ENCODE measurements around the gene MBP.
"Not testable (repeated sequence)": the region's sequence is repeated elsewhere in the genome, so short reads cannot be mapped to it uniquely, and the experiment has no call there.

Gene MBP

DNA sequence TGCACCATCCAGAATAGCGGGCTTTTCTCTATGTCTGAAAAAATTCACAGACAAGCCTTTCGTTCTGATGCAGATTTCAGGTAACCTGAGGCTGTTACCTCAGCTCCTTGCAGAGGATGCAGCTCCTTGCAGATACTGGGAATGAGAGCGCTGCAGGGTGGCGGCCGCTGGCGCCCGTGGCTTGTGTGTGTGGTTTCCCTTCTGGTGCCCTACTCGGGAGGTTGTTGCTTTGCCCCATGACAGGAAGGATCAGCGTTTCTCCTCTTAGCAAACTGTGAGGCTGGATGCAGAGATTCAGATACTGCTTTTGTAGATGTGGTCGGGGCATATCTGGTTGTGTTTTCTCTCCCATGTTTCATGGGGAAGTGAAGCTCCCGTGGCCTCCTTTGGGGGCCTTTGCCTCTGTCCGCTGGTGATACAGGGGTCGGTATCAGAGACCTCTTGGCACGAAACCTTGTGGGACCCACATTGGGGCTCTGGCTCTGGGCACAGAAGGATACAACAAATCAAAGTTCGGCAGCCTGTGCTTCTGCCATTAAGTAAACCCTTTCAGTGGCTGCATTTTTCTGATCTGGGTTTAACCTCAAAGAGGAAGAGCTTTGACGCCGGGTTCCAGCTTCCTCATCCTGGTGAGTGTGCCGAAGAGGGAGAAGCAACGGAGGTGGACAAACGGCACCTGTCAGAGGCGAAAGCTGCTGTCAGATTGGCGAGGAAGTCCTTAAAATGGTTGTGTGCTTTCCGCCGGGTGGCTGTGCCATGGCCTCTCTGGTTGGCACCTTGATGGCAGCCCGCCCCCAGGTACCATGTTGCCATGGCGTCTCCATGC lies 127.8 kb downstream of the MBP start:
- DNase-seq (ENCODE audit: low spot score), result no peak

GRCh38 chr18:77003316-77003715 lies 129.3 kb downstream of the MBP start:
- DNase-seq (ENCODE audit: low spot score), result no peak

GRCh38 chr18:77002496-77002895 lies 130.1 kb downstream of the MBP start:
- DNase-seq (ENCODE audit: low spot score), result no peak

DNA sequence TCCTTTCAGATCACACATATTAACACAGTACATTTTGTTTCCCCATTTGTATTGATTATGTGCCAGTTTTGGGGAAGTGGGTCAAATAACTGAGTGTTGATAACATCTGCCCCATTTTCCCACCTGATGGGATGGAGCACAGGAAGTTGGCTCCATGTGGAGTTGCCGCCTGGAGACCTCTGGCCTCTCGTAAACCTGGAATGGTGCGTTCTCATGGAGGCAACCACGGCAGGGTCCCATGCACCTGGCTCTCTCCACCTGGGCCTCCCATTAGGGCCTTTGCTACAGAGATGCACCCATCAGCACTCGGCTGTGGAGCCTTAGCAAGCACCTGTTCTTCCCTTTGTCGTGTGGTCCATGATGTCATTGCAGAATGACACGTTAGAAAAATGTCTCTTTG lies 130.6 kb downstream of the MBP start:
- DNase-seq (ENCODE audit: low spot score), result no peak

DNA sequence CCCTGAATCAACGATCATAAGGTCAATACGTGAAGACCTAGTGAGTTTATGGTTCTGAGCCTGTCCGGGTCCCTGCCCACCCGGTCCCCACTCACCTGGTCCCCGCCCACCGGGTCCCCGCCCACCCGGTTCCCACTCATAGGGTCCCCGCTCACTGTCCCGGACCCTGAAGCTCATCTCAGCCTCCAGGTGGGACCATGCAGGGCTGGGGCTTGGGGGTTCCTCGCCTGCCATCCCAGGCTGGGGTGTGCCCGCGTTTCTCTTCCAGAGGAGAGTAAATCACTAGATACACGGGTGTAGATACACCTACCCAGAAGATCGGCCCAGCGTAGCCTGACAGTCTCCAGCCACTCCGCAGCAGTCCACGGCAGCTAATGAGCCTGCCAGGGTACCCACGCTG lies 131.5 kb downstream of the MBP start:
- DNase-seq (ENCODE audit: low spot score), result no peak

DNA sequence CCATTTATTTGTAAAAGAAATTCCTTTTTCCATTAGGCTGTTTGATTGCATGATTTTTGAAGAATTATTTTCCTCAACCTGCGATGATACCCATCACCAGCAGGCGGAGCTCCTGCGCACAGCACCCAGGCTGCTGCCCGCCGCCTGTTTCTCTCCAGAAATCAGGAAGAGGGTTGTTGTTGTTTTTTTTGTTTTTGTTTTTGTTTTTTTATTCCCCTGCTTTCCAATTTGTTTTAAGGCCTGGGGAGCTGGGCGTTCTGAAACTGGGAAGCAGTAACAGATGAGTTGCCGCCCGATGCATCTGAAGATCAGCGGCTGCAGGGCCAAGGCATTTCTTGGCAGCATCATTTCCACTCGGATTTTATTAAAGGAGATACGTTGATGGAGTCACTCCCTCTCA lies 132.1 kb downstream of the MBP start:
- peak; percentile 54 for DNase-seq (ENCODE audit: low spot score)

DNA sequence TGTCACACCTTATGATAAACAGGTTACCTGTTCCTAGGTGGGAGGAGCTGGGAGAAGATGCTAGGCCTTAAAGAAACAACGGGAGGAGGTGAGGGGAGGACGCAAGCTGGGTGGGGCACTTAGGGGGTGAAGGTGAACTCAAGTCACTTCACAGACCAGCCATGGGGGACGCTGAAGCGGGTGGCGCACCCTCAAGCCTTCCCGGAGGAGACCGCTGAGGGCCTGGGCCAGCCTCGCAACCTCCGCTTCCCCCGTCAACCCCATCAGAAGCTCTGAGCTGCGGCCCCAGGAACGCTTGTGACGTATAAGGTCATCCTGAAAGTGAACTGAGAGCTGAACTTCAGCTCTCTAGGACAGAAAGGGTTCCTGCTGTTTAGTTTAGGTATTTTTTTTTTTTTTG lies 133.5 kb downstream of the MBP start:
- no peak for DNase-seq (ENCODE audit: low spot score)

- DNase-seq (ENCODE audit: low spot score), result no peak
Measured at GRCh38 chr18:76997951-76998808, 134.4 kb downstream of the MBP start.

GRCh38 chr18:76996429-76996828 lies 136.2 kb downstream of the MBP start:
- no peak for DNase-seq (ENCODE audit: low spot score)

DNA sequence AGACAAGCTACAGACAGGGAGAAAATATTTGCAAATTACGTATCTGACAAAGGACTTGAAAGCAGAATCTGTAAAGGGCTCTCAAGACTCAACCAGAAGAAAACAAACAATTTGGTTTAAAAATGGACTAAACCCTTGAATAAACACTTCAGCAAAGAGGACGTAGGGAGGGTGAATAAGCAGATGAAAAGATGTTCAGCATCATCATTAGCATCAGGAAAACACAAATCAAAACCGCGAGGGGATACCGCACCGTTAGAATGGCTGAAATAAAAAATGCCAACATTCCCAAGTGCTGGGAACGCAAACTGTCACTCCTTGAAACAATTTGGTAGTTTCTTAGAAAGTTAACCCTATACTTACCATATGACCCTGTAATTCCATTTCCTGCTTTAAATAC lies 136.7 kb downstream of the MBP start:
- DNase-seq (ENCODE audit: low spot score), result no peak

GRCh38 chr18:76994086-76994654 lies 138.4 kb downstream of the MBP start:
- no peak for DNase-seq (ENCODE audit: low spot score)

DNA sequence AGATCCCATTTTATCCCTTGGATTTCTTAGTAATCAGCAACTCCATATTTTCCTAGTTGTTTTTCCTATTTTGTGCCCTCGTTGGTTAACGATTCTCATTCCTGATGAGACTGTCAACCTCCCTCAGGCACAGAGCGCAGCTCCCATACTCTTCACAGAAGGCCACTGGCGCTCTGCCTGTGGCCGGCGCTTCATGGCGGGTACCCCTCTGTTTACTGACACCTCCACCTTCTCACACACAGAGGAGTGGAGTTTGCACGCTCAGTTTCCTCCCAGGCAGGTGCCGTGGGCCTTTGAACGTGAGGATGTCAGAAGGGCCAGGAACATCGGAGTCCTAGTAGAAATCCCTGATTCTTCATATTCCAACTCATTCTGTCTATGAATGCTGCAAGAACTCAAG lies 139.0 kb downstream of the MBP start:
- DNase-seq (ENCODE audit: low spot score), result no peak

DNA sequence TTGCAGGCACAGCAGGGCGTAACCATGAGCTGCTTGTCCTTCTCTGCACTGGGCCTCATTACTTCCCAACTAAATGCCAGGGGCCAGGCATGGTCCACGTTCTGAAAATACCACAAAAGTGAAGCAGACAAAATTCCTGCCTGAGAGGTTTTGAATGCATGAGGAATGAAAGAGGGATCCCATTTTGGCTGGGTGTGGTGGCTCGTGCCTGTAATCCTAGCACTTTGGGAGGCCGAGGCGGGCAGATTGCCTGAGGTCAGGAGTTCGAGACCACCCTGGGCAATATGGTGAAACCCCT lies 139.5 kb downstream of the MBP start:
- DNase-seq (ENCODE audit: low spot score), result no peak

DNA sequence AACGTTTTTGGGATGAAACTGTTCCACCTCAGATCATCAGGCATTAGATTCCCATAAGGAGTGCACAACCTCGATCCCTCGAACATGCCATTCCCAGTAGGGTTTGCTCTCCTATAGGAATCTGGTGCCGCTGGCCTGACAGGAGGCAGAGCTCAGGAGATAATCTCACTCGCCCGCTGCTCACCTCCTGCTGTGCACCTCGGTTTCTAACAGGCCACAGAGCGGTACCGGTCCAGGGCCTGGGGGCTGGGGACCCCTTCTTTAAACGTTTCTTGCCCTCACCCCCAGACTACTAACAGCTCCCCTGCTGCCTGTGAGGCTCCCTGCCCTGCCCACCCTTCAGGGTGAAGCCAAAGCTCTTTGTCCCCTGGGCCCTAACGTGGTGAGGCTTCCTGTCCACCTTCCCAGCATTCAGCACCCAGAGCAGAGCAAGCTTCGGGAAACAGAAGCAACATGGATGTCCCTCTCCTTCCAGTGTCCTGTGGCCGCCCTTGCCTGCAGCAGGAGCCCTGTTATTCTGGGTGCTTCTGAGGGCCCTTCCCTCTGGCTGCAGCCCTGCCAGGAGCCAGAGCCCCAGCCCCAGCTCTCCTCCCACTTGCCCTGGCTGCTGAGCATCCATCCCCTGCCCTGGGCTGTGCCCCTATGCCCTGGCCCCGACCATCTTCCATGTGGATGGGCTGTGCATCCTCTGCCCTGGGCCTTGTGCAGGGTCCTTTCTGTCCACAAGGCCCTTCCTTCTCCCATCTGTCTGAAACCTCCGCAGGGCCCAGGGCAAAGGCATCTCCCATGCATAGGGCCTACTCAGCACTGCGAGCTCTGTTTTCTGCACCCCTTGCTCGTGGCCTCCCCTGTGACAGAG lies 140.1 kb downstream of the MBP start:
- no peak for DNase-seq (ENCODE audit: low spot score)

DNA sequence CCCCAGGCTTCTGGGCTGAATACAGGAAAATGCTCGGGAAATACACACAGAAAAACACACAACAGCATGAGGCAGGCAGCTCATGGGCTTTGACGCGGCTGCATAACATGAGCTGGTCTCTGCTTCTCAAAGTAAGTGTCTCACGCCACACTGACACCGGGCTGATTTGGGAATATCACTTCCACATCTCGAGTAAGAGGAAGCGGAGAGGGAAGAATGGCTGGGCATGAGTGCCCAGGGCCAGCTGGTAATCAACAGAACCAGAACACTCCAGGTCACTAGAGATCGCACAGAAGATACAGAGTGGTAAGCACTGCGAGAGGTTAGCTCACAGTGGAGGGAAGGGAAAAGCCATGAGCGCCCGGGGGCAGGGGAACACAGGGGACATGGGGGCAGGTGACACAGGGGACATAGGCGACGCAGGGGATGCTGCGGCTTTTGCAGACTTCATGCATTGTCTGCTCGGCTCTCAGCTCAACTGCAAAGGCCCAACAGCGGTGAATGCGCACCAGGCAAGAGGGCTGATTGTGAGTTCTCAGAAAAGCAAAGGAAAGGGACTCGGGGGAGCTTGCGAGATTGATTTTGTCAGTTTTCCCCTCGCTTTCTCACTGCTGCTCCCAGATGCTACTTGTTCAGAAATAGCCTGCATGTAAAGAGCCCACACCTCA lies 141.4 kb downstream of the MBP start:
- DNase-seq (ENCODE audit: low spot score), result no peak

DNA sequence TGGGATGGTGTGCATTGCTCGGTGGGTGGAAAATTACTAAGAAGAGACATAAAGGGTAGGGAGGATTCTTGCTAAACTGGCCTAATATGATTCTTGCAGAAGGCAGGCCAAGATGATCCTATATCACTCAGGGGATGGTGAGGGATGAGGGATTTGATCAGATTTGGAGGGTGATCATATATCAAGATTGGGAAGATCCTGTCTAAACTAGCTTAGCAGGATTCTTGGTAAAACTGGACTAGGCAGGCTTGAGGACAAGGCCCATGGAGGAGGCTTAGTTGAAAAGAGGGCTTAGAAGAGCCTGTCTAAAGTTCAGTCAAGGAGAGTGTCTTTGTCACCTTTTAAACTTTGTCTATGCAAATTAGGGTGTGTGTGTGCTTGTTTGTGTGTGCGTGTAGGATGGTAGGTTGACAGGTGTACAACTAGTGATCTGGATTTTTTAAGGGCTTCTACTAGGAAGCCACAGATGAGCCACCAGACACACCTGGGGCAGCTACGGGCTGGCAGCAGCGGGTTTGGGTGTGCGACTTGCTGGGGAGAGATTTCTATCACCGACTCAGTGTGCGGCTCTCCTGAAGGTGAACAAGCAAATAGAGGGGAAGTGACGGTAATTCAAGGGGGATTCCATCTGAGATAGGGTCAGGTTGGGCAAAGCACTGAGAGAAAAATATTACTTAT lies 142.1 kb downstream of the MBP start:
- not testable (repeated sequence) for DNase-seq (ENCODE audit: low spot score)

DNA sequence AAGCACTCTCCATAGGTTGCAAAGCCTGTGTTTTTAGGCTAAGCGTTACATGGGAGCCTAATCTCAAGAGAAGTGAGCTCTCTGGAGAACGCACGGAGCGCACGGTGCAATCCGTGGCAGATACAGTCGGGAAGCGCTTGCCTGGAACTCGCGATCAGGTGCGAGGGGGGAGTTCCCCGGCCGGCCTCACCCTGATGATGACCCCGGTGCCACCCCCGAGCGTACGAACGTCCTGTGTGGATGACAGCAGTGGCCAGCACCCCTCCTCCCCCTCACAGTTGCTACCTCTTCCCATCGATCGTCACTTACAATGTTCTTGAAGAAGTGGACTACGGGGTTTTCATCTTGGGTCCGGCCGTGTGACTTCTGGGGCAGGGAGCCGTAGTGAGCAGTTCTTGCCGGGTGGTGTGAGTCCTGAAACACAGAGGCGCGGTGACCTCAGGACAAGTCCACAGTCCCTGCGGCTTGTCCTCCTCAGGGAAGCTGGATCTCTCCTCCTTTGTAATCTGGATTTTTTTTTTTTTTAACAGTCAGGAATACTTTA lies 142.9 kb downstream of the MBP start:
- no peak for DNase-seq (ENCODE audit: low spot score)

DNA sequence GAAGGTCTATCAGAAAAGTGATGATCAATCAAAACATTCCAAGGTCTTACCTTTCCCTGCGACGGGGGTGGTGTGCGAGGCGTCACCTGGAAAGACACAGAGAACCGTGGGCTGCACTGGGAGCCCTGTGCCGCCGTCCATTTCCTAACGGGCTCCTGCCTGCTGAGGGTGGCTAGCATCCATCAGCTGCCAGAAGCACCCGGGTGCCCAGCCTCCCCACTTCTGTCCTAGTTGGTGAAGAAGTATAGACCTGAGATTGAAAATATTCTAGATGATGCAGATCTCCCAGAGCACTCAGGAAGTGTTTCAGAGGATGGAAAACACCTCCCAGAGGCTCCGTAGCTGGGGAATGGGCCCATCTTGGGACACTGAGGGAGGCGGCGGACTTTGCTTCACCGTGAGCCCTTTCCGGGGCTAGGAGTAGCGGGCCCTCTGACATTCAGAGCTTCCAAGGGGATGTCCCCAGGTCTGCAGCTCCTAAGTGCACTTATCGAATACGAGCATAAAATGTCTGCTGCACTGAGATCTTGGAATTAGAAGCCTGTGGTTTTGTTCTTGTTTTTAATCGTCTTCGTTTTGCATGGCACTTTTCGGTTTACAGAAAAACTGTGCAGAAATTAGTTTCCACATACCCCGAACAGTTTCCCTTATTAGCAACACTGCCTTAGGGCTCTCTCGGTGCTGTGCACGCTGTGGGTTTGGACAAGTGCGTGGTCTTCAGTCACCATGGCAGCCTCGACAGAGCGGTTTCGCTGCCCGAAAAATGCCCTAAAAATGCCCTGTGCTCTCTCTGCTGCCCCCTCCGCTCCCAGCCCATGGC lies 143.5 kb downstream of the MBP start:
- no peak for DNase-seq (ENCODE audit: low spot score)

GRCh38 chr18:76988031-76988826 lies 144.4 kb downstream of the MBP start:
- no peak for DNase-seq (ENCODE audit: low spot score)
